ENCODE measurements around the gene SLC12A7.

GRCh38 chr5:1015507-1015906 lies 96.4 kb downstream of the SLC12A7 start:
- no peak for TF ChIP-seq POLR2AphosphoS5 (IDR thresholded peaks at IDR 0.05; ENCODE audit: low read depth, low read length)
- TF ChIP-seq POLR2A (IDR thresholded peaks at IDR 0.05; ENCODE audit: low read depth, low read length), result no peak
